Naive thymus-derived CD4-positive, alpha-beta T cell (primary cell): ENCODE data around the gene RNPEP. TPM values are rescaled to one million over a fixed set of nuclear protein-coding genes. Genes with fewer than 3 reads are reported as not detected.
A peak's percentile ranks its signal among the peaks of the same experiment; 100 is the strongest.

ENCODE experiments used
- ATAC-seq: fragments of 150-1000 bp; cut with Tn5 transposase; 2 replicates; pipeline ENCODE4 v1.10.0; 2021; ENCODE audit warnings: mild to moderate bottlenecking, moderate library complexity
- CTCF ChIA-PET: fragments of 350-600 bp; sonication (Branson Sonifier 250); formaldehyde crosslinking; loops from one replicate; lab custom pipeline; 2021; ENCODE audit warnings: antibody characterized with exemption; lab: Charles Lee
- POLR2A ChIA-PET: fragments of 350-600 bp; sonication (Branson Sonifier 250); formaldehyde crosslinking; loops from one replicate; lab custom pipeline; 2021; ENCODE audit warnings: antibody characterized with exemption, inconsistent platforms; lab: Charles Lee
- DNase-seq, 9 donors: peaks; one replicate each; pipeline versions ENCODE4 v3.0.0 to v3.0.0-alpha.2; 2020 to 2022; ENCODE audit warnings: mixed read lengths in 1 of 9
- H3K27ac ChIP-seq: one replicate; pipeline ENCODE4 v1.7.0; 2013; ENCODE audit warnings: mild to moderate bottlenecking, low read depth, low read length, moderate library complexity
- H3K27me3 ChIP-seq, 2 donors: one replicate each; pipeline ENCODE4 v1.7.0; 2013; ENCODE audit warnings: low read length in 2 of 2, mild to moderate bottlenecking in 2 of 2, moderate library complexity in 2 of 2; ENCODE audit not compliant: control insufficient read depth in 2 of 2, insufficient read depth in 2 of 2
- H3K36me3 ChIP-seq, 3 experiments: 1 replicate in 2 of 3; 2 replicates in 1 of 3; pipeline ENCODE4 v1.7.0; 2013; ENCODE audit warnings: low read length in 3 of 3, mild to moderate bottlenecking in 3 of 3, moderate library complexity in 1 of 3; ENCODE audit not compliant: insufficient read depth in 3 of 3, control insufficient read depth in 2 of 3
- H3K4me1 ChIP-seq, 2 donors: one replicate each; pipeline ENCODE4 v1.7.0; 2013; ENCODE audit warnings: low read length in 2 of 2, mild to moderate bottlenecking in 2 of 2, moderate library complexity in 1 of 2; ENCODE audit not compliant: control insufficient read depth in 2 of 2, insufficient read depth in 2 of 2
- H3K4me3 ChIP-seq: 2 replicates; pipeline ENCODE4 v1.7.0; 2013; ENCODE audit warnings: mild to moderate bottlenecking, low read length
- H3K9me3 ChIP-seq, 3 experiments: 1 replicate in 2 of 3; 2 replicates in 1 of 3; pipeline ENCODE4 v1.7.0; 2013; ENCODE audit warnings: low read length in 3 of 3; ENCODE audit not compliant: control insufficient read depth in 2 of 3
- H3K27ac Mint-ChIP-seq, 9 donors: one replicate each; pipeline ENCODE4 v1.8.0; 2020 to 2022; ENCODE audit warnings: mixed read lengths in 9 of 9, mild to moderate bottlenecking in 8 of 9, moderate library complexity in 5 of 9, inconsistent platforms in 2 of 9
- H3K27me3 Mint-ChIP-seq, 5 donors: one replicate each; pipeline ENCODE4 v1.8.0; 2021 to 2022; ENCODE audit warnings: mixed read lengths in 5 of 5, mild to moderate bottlenecking in 1 of 5
- H3K36me3 Mint-ChIP-seq, 5 donors: one replicate each; pipeline ENCODE4 v1.8.0; 2020 to 2022; ENCODE audit warnings: mixed read lengths in 5 of 5, mild to moderate bottlenecking in 3 of 5, inconsistent platforms in 1 of 5
- H3K4me1 Mint-ChIP-seq, 7 donors: one replicate each; pipeline ENCODE4 v1.8.0; 2020 to 2022; ENCODE audit warnings: mixed read lengths in 7 of 7, mild to moderate bottlenecking in 3 of 7, inconsistent platforms in 1 of 7
- H3K4me3 Mint-ChIP-seq, 10 donors: one replicate each; pipeline ENCODE4 v1.8.0; 2020 to 2022; ENCODE audit warnings: mild to moderate bottlenecking in 10 of 10, mixed read lengths in 10 of 10, moderate library complexity in 6 of 10, inconsistent platforms in 2 of 10
- H3K9me3 Mint-ChIP-seq, 11 donors: one replicate each; pipeline ENCODE4 v1.8.0; 2020 to 2022; ENCODE audit warnings: mixed read lengths in 11 of 11, mild to moderate bottlenecking in 4 of 11, inconsistent platforms in 1 of 11, moderate library complexity in 1 of 11
- intact Hi-C, 2 donors: fragments of 100-400 bp; cut with micrococcal nuclease; formaldehyde crosslinking; loops; one replicate each; pipeline ENCODE4 v1.15.1; 2023
- polyA plus RNA-seq, 2 donors: library from polyadenylated mRNA; unstranded; fragments of 300-500 nt; fragmentation: Illumina TruSeq; gene quantifications; one replicate each; pipeline ENCODE4 v1.2.3, GENCODE V29; 2021
- total RNA-seq, 6 experiments: library from RNA in 5 of 6; stranded (reverse) in 5 of 6; gene quantifications; 1 replicate in 5 of 6; 2 replicates in 1 of 6; pipeline ENCODE4 v1.2.3 and lab custom pipeline; 2021 to 2026

The RNPEP gene
- total and polyA plus RNA-seq, 7 experiments from 2014 or later, result 19.4 to 43.4 (median 26.8) TPM

DNA sequence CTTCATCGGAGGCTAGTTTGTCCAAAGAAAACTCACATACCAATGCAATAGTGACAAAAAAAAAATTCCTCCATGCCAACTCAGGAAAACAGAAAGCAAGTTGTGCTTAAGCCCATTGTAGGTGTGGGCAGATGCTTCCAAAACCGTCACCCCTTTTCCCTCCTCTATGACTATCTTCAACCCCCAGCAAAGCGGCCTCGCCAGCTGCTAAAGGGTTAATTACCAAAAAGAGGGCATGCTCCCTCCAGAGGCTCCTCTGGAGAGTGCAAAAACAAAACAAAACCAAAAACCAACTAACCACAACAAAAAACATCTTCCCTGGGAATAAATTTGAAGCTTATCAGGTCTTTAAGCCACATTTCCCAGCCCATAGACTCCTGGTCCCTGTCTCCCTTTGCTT lies 37.3 kb upstream of the RNPEP start:
- H3K4me1 Mint-ChIP-seq, result peaks cover 4 to 24% (median 13%) of the 10 kb centered on the region in 7 donors
- H3K27me3 ChIP-seq, result peaks cover 0 to 7% of the 10 kb centered on the region in 2 donors
- no peaks in the 10 kb centered on the region for H3K36me3 ChIP-seq
- ChIA-PET POLR2A (interaction anchor here (2.6 kb wide), 1 partner anchor 10 kb away, joined by 8 read pairs; the partner anchor contains the start of gene TIMM17A), CTCF (interaction anchor here (1.0 to 1.1 kb wide), 2 partner anchors 9 to 50 kb away, joined by 3 to 4 read pairs; no protein-coding TSS in a partner anchor)
- peaks cover 45 to 60% (median 49%) of the 10 kb centered on the region in 5 donors for H3K27me3 Mint-ChIP-seq
- H3K4me3 Mint-ChIP-seq, result no peak overlapping the region
- no peaks in the 10 kb centered on the region for H3K9me3 ChIP-seq
- no peak overlapping the region for H3K27ac ChIP-seq
- intact Hi-C loops, result no loop called here
- H3K27ac Mint-ChIP-seq, result no peak overlapping the region
- no peaks in the 10 kb centered on the region for H3K9me3 Mint-ChIP-seq
- H3K4me1 ChIP-seq, result no peaks in the 10 kb centered on the region
- no peak overlapping the region for H3K4me3 ChIP-seq
- no peak for ATAC-seq
- DNase-seq, result no peak
- H3K36me3 Mint-ChIP-seq, result no peaks in the 10 kb centered on the region

DNA sequence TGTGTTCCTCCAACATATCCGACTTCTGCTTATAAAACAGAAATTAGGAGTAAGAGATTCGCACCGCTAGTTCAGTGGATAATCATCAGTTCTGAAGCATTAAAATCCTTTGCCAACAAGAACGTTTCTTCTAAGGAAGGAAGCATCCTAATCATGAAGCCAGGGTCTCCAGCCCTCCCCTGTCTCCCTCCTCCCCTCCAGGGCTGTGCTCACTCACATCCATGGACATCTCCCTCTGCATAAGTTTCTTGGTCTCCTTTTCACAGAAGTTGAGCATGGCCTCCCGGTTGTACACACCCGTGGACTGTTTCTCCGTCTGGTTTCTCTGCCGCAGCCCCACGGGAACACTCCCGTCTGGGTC lies 36.6 kb upstream of the RNPEP start:
- Mint-ChIP-seq H3K4me3 (peak overlapping the region in 6 of 10 donors; percentile 44 to 74 (median 60)), H3K4me1 (peaks cover 4 to 24% (median 13%) of the 10 kb centered on the region in 7 donors), H3K9me3 (no peaks in the 10 kb centered on the region), H3K36me3 (no peaks in the 10 kb centered on the region), H3K27ac (no peak overlapping the region), H3K27me3 (peaks cover 45 to 62% (median 49%) of the 10 kb centered on the region in 5 donors)
- Histone ChIP-seq H3K4me3 (no peak overlapping the region), H3K36me3 (no peaks in the 10 kb centered on the region), H3K4me1 (no peaks in the 10 kb centered on the region), H3K27ac (no peak overlapping the region), H3K9me3 (no peaks in the 10 kb centered on the region), H3K27me3 (peaks cover 0 to 7% of the 10 kb centered on the region in 2 donors)
- ChIA-PET POLR2A (interaction anchor here (2.6 kb wide), 1 partner anchor 9 kb away, joined by 8 read pairs; the partner anchor contains the start of gene TIMM17A), CTCF (interaction anchor here (1.1 kb wide), 1 partner anchor 50 kb away, joined by 4 read pairs; no protein-coding TSS in a partner anchor)
- ATAC-seq, result no peak
- DNase-seq, result no peak
- intact Hi-C loops, result no loop called here

DNA sequence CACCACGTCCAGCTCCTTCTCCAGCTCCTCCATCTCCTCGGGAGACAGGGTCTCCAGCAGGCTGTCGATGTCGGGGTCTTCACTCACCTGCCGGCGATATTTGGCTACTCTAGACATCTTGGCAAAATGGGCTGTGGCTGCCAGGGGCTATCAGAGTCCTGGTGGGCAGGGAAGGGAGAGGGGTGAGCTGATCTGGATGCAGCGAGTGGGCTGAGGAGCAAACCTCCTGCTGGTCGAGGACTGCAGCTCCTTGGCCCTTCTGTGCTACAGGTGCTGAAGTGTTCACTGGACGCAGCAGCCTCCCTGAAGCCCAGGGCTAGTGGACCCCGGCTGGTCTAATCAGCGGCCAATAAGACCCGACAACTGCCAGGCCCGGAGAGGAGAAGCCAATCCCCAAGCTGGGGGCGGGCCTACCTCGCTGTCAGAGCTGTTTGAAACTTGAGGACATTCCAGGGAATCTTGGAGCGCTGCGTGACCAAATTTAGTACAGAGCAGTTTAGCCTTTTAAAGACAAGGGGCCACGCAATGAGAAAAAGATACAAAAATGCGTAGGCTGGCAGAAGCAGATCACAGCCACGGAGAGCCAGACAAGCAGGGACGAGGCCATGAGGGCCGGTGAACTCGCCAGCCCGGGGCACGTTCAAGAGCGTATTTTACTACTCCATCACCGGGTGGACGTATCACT lies 36.1 kb upstream of the RNPEP start, which contains the start of gene LMOD1:
LMOD1 (minus strand) TSS at position 325 of the 685 bp plus-strand sequence; CDS start at position 117, 208 bp downstream.
- Mint-ChIP-seq H3K4me3 (peak within 1 kb of the TSS; percentile 11 to 81 (median 64)), H3K36me3 (no peaks in the 10 kb centered on the region), H3K27ac (peak within 1 kb of the TSS in 1 of 9 donors; percentile 81), H3K27me3 (peaks cover 45 to 62% (median 49%) of the 10 kb centered on the region in 5 donors), H3K9me3 (no peaks in the 10 kb centered on the region), H3K4me1 (peaks cover 4 to 24% (median 13%) of the 10 kb centered on the region in 7 donors)
- H3K9me3 ChIP-seq, result no peaks in the 10 kb centered on the region
- no peak within 1 kb of the TSS for H3K27ac ChIP-seq
- no peaks in the 10 kb centered on the region for H3K36me3 ChIP-seq
- DNase-seq, result no peak
- peaks cover 0 to 7% of the 10 kb centered on the region in 2 donors for H3K27me3 ChIP-seq
- ChIA-PET POLR2A (interaction anchor here (2.6 kb wide), 1 partner anchor 9 kb away, joined by 8 read pairs; the partner anchor contains the start of gene TIMM17A), CTCF (interaction anchor here (0.5 to 0.9 kb wide), 2 partner anchors 23 to 920 kb away, joined by 3 to 4 read pairs; no protein-coding TSS in a partner anchor)
- intact Hi-C loops, result no loop called here
- peak within 1 kb of the TSS; percentile 18 for H3K4me3 ChIP-seq
- no peaks in the 10 kb centered on the region for H3K4me1 ChIP-seq
- peak; percentile 45 for ATAC-seq

DNA sequence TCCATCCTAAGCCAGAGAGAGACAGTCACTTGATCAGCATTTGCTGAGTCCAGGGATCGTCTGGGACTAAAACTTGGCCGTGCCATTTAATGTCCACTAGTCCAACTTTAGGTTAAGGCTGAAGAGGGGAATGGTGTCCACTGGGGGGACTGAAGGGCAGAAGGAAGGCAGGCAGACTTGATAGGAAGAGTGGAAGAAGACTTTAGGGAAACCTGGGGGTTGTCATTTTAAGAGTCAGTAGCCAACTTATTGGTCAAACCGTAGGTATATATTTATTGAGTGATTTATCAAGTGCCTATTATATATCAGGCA lies 34.8 kb upstream of the RNPEP start:
- Mint-ChIP-seq H3K27me3 (peaks cover 45 to 60% (median 49%) of the 10 kb centered on the region in 5 donors), H3K4me3 (no peak overlapping the region), H3K36me3 (no peaks in the 10 kb centered on the region), H3K27ac (no peak overlapping the region), H3K4me1 (peaks cover 4 to 24% (median 13%) of the 10 kb centered on the region in 7 donors), H3K9me3 (no peaks in the 10 kb centered on the region)
- ChIA-PET CTCF (no interaction called here), POLR2A (no interaction called here)
- ATAC-seq (no peak), DNase-seq (no peak)
- Histone ChIP-seq H3K36me3 (no peaks in the 10 kb centered on the region), H3K27ac (no peak overlapping the region), H3K27me3 (peaks cover 0 to 7% of the 10 kb centered on the region in 2 donors), H3K9me3 (no peaks in the 10 kb centered on the region), H3K4me1 (no peaks in the 10 kb centered on the region), H3K4me3 (no peak overlapping the region)
- intact Hi-C loops, result no loop called here

DNA sequence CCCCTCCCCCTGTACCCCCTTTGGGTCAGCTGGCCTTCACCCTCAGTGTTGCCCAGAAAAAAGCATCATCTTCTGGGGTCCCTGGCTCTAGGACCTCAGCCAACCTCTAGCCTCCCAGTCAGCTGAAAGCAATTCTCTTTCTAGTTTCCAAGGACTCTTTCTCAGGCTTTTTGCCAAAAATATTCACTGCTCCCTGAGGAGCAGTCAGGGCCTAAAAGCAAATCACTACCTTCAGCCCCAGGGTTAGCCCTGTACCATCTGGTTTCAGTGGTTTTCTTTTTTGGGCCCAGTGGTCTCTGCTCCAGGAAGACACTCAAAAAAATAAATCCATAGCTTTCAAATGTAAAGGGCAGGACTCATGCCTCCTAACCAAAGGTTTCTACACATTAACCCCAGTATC lies 33.0 kb upstream of the RNPEP start:
- CTCF ChIA-PET, result no interaction called here
- no peak overlapping the region for H3K27ac Mint-ChIP-seq
- no peak overlapping the region for H3K4me3 Mint-ChIP-seq
- H3K27me3 Mint-ChIP-seq, result peaks cover 35 to 43% (median 40%) of the 10 kb centered on the region in 5 donors
- H3K36me3 Mint-ChIP-seq, result no peaks in the 10 kb centered on the region
- POLR2A ChIA-PET, result no interaction called here
- peaks cover 0 to 7% of the 10 kb centered on the region in 2 donors for H3K27me3 ChIP-seq
- H3K9me3 Mint-ChIP-seq, result peaks cover 0 to under 1% (median 0%) of the 10 kb centered on the region in 11 donors
- intact Hi-C loops, result no loop called here
- ATAC-seq, result no peak
- H3K4me1 Mint-ChIP-seq, result peaks cover 8 to 30% (median 15%) of the 10 kb centered on the region in 7 donors
- no peak for DNase-seq
- H3K36me3 ChIP-seq, result no peaks in the 10 kb centered on the region
- H3K9me3 ChIP-seq, result no peaks in the 10 kb centered on the region
- peaks cover 2 to 3% of the 10 kb centered on the region in 2 donors for H3K4me1 ChIP-seq
- H3K4me3 ChIP-seq, result no peak overlapping the region
- H3K27ac ChIP-seq, result no peak overlapping the region

DNA sequence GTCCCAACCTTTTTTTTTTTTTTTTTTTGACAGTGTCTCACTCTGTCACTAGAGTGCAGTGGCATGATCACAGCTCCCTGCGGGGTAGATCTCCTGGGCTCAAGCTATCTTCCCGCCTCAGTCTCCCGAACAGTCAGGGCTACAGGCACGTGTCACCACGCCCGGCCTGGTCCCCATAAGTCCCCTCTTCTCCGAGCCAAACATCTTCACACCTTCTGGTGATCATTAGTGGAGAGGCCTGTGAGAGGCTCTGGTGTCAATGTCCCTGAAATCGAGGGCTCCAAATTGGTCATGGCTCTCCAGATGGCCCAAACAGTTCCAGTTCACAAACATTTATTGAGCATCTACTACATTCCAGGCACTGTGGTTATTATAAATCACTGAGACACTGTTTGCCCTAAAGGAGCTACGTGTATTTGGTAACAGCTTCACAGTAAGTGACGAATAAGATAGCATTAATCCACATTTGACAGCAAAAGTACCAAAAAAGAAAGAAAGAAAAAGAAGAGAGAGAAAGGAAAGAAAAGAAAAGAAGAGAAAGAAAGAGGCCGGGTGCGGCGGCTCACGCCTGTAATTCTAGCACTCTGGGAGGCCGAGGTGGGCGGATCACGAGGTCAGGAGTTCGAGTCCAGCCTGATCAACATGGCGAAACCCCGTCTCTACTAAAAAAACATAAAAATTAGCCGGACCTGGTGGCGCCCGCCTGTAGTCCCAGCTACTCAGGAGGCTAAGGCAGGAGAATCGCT lies 28.0 kb upstream of the RNPEP start:
- Mint-ChIP-seq H3K4me3 (peak overlapping the region; percentile 90 to 100 (median 98)), H3K9me3 (peaks cover 0 to 1% (median 0%) of the 10 kb centered on the region in 11 donors), H3K36me3 (peaks cover 0 to 8% (median 0%) of the 10 kb centered on the region in 5 donors), H3K27ac (peak overlapping the region; percentile 89 to 99 (median 97)), H3K4me1 (peaks cover 15 to 32% (median 25%) of the 10 kb centered on the region in 7 donors), H3K27me3 (peaks cover 0 to 2% (median 0%) of the 10 kb centered on the region in 5 donors)
- ATAC-seq (no peak), DNase-seq (peak in 2 of 9 donors; percentile 14 to 25)
- POLR2A ChIA-PET, result interaction anchor here (0.9 to 1.8 kb wide), 3 partner anchors 8 to 29 kb away, joined by 4 to 8 read pairs (median 5); partner anchors contain the start of genes LMOD1 and RNPEP
- Histone ChIP-seq H3K9me3 (no peaks in the 10 kb centered on the region), H3K27ac (peak overlapping the region; percentile 83), H3K36me3 (peaks cover 0 to 22% (median 13%) of the 10 kb centered on the region in 3 experiments), H3K4me1 (peaks cover 11 to 14% of the 10 kb centered on the region in 2 donors), H3K4me3 (peak overlapping the region; percentile 97), H3K27me3 (no peaks in the 10 kb centered on the region)
- intact Hi-C loops, result loop anchor here (1.0 to 10.0 kb wide), 10 partner anchors 28 to 1012 kb away; partner anchors contain the start of genes IPO9 (in 2 of the 2), PPP1R12B (in 2 of the 2), RNPEP (in 2 of the 2) and CSRP1 (in 1 of the 2)
- CTCF ChIA-PET, result interaction anchor here (0.6 to 1.5 kb wide), 7 partner anchors 9 to 894 kb away, joined by 3 to 5 read pairs (median 3); no protein-coding TSS in a partner anchor
